NCI-H774 (cell line): ENCODE results near the gene SSX5.
"Not testable (repeated sequence)": the region's sequence is repeated elsewhere in the genome, so short reads cannot be mapped to it uniquely, and the experiment has no call there.

Experiments used
- DNase-seq: peaks from one replicate; lab custom pipeline; 2025; lab: John Stamatoyannopoulos, UW

Gene SSX5

GRCh38 chrX:48196745-48197201, at the start of gene SSX5:
TSS of gene SSX5 (minus strand) at chrX:48196795. CDS start at chrX:48195358, 1,437 bp downstream.
- no peak for DNase-seq

GRCh38 chrX:48224196-48224595, 27.6 kb upstream of the SSX5 start:
- not testable (repeated sequence) for DNase-seq

- not testable (repeated sequence) for DNase-seq
Measured at GRCh38 chrX:48214341-48214740, 17.7 kb upstream of the SSX5 start.

GRCh38 chrX:48190024-48190423, 6.6 kb downstream of the SSX5 start:
- DNase-seq = not testable (repeated sequence)

GRCh38 chrX:48181882-48182281, 14.7 kb downstream of the SSX5 start:
- not testable (repeated sequence) for DNase-seq

GRCh38 chrX:48180811-48181210, 15.8 kb downstream of the SSX5 start:
- no peak for DNase-seq

GRCh38 chrX:48179691-48180090, 16.9 kb downstream of the SSX5 start:
- no peak for DNase-seq

- DNase-seq = not testable (repeated sequence)
Measured at GRCh38 chrX:48166322-48166721, 30.3 kb downstream of the SSX5 start.

- DNase-seq = no peak
Measured at GRCh38 chrX:48165241-48165640, 31.4 kb downstream of the SSX5 start.

- DNase-seq = no peak
Measured at GRCh38 chrX:48156014-48156413, 40.6 kb downstream of the SSX5 start.

- no peak for DNase-seq
Measured at GRCh38 chrX:48154796-48155195, 41.8 kb downstream of the SSX5 start.

GRCh38 chrX:48153769-48154168, 42.8 kb downstream of the SSX5 start:
- no peak for DNase-seq

GRCh38 chrX:48142697-48143096, 53.9 kb downstream of the SSX5 start:
- not testable (repeated sequence) for DNase-seq

- DNase-seq = not testable (repeated sequence)
Measured at GRCh38 chrX:48141810-48142508, 54.6 kb downstream of the SSX5 start.

- not testable (repeated sequence) for DNase-seq
Measured at GRCh38 chrX:48139076-48139475, 57.5 kb downstream of the SSX5 start.
